ENCODE results near the gene FOXN3. TPM values are rescaled to one million over a fixed set of nuclear protein-coding genes. Genes with fewer than 3 reads are reported as not detected.
"Not testable (repeated sequence)": the region's sequence is repeated elsewhere in the genome, so short reads cannot be mapped to it uniquely, and the experiment has no call there.

FOXN3 gene
- total RNA-seq, 2 experiments from 2014 or later: 70.3 to 72.7 TPM

DNA sequence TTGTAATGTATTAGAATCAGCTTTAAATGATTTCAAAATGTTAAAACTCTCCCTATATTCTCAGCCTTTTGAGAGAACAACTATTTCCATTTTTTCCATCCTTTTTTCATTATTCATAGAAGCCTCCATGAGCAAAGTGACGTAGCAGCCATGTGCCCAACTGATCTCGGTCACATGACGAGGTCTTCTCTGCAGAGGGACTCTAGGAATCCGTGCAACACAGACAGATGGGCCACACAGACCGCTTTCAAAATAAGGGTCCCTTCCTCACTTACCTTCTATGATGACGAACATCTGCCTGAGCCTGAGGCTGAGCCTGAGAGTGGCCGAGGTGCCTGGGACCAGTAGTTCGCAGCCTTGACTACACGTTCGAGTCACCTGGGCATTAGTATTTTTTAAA is 293.8 kb downstream of the FOXN3 start:
- ChIA-PET POLR2A (no interaction called here), CTCF (no interaction called here)
- H3K36me3 Mint-ChIP-seq (ENCODE audit: low read depth): no peaks in the 10 kb centered on the region
- H3K27me3 Mint-ChIP-seq (ENCODE audit: low read depth): peaks cover 8% of the 10 kb centered on the region
- H3K4me1 Mint-ChIP-seq (ENCODE audit: low read depth): no peaks in the 10 kb centered on the region
- no peaks in the 10 kb centered on the region for H3K9me3 Mint-ChIP-seq (ENCODE audit: insufficient read depth)
- H3K27ac Mint-ChIP-seq: no peak overlapping the region
- DNase-seq (no peak), ATAC-seq (no peak)
- no peak overlapping the region for H3K4me3 Mint-ChIP-seq

DNA sequence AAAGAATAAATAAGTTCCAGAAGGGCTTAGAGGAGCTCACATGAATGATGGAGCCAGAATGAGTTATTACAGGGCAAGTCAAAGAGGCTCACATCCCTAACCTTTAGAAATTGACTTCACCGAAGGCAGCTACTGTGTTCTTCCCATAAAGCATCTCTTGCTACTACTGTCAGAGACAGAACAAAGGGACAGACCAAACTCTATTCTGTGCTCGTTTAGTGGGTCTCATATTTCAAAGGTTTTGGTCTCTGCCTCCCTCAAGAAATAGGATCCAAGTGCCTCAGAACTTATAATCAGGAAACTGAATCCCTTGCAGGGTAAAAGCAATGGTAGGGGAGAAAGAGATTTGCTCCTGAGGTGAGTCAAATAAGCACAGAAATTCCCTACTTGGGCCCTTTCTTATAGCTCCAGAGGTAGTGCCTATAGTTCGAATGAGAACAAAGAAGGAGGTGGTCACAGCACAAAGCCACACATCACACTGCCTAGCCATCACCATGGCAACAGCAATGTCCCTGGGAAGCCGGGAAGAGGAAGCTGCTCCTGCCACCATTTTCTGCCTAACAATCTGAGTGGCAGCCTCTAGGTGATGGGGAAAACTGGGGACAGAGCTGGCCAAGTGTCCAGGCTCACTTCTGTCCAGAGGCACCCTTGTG is 294.9 kb downstream of the FOXN3 start:
- peaks cover 8% of the 10 kb centered on the region for H3K27me3 Mint-ChIP-seq (ENCODE audit: low read depth)
- H3K27ac Mint-ChIP-seq: no peak overlapping the region
- H3K4me3 Mint-ChIP-seq: no peak overlapping the region
- H3K4me1 Mint-ChIP-seq (ENCODE audit: low read depth): no peaks in the 10 kb centered on the region
- ChIA-PET CTCF (no interaction called here), POLR2A (no interaction called here)
- no peaks in the 10 kb centered on the region for H3K36me3 Mint-ChIP-seq (ENCODE audit: low read depth)
- H3K9me3 Mint-ChIP-seq (ENCODE audit: insufficient read depth): no peaks in the 10 kb centered on the region
- DNase-seq (no peak), ATAC-seq (no peak)

DNA sequence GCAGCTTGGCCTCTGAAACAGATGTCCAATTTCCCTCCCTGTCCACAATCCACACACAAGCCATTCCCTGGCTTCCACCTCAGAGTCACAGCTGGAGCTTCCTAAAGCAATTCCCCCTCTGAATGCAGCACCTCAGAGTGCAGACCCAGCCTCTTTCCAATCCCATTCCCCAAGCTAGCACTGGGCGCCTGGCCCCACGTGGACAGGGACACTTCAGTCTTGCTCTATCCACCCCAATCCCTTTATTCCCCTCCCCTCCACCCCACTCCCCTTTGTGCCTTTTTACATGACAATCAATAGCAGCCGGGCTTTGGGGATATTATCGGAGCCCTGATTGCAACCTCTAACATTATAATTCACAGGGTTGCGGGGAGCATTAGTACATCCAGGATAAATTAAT is 300.0 kb downstream of the FOXN3 start:
- H3K27me3 Mint-ChIP-seq (ENCODE audit: low read depth): peaks cover 4% of the 10 kb centered on the region
- H3K4me1 Mint-ChIP-seq (ENCODE audit: low read depth): no peaks in the 10 kb centered on the region
- ATAC-seq (no peak), DNase-seq (no peak)
- no peaks in the 10 kb centered on the region for H3K9me3 Mint-ChIP-seq (ENCODE audit: insufficient read depth)
- no peaks in the 10 kb centered on the region for H3K36me3 Mint-ChIP-seq (ENCODE audit: low read depth)
- no peak overlapping the region for H3K4me3 Mint-ChIP-seq
- ChIA-PET POLR2A (interaction anchor here (0.7 kb wide), 1 partner anchor 225 kb away, joined by 3 read pairs; no protein-coding TSS in a partner anchor), CTCF (no interaction called here)
- no peak overlapping the region for H3K27ac Mint-ChIP-seq

DNA sequence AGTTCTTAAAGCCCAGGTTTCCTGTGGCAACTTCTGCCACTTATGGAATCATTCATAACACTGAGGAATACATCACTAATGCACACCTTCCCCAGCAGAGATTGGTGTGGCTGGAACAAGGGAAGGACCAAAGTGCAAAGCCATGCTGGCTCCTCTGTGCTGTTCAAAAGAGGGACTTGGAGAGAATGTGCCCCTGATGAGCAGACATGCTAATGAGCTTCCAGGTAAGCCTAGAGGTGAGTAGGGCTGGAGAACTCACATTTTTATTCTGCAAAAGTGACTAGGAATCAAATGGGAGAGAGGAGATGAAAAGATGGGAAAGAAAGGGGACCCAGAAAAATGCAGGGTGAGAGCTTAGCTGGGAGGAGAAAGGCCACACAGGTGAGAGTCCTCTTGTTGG is 302.9 kb downstream of the FOXN3 start:
- ATAC-seq (no peak), DNase-seq (no peak)
- H3K27me3 Mint-ChIP-seq (ENCODE audit: low read depth): peaks cover 2% of the 10 kb centered on the region
- ChIA-PET CTCF (no interaction called here), POLR2A (no interaction called here)
- H3K4me1 Mint-ChIP-seq (ENCODE audit: low read depth): no peaks in the 10 kb centered on the region
- no peaks in the 10 kb centered on the region for H3K9me3 Mint-ChIP-seq (ENCODE audit: insufficient read depth)
- no peak overlapping the region for H3K27ac Mint-ChIP-seq
- H3K36me3 Mint-ChIP-seq (ENCODE audit: low read depth): no peaks in the 10 kb centered on the region
- no peak overlapping the region for H3K4me3 Mint-ChIP-seq

DNA sequence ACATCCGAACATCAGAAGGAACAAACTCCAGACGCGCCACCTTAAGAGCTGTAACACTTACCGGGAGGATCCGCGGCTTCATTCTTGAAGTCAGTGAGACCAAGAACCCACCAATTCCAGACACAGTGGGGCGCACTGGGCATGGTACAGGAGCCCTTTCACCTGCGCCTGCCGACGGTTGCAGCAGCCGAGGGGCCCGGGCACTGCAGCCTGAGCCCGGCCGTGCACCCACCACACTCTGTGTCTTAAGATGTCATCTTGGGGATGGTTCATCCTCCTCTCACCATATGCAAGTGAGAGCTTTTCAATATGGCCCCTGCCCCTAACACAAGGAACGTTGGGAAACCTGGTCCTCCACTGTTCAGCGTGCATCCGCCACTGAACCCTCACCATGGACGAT is 304.3 kb downstream of the FOXN3 start:
- Mint-ChIP-seq H3K27ac (no peak overlapping the region), H3K4me1 (ENCODE audit: low read depth) (no peaks in the 10 kb centered on the region), H3K4me3 (no peak overlapping the region), H3K27me3 (ENCODE audit: low read depth) (peaks cover 2% of the 10 kb centered on the region), H3K36me3 (ENCODE audit: low read depth) (no peaks in the 10 kb centered on the region), H3K9me3 (ENCODE audit: insufficient read depth) (no peaks in the 10 kb centered on the region)
- ChIA-PET CTCF (no interaction called here), POLR2A (no interaction called here)
- DNase-seq: no peak
- no peak for ATAC-seq

DNA sequence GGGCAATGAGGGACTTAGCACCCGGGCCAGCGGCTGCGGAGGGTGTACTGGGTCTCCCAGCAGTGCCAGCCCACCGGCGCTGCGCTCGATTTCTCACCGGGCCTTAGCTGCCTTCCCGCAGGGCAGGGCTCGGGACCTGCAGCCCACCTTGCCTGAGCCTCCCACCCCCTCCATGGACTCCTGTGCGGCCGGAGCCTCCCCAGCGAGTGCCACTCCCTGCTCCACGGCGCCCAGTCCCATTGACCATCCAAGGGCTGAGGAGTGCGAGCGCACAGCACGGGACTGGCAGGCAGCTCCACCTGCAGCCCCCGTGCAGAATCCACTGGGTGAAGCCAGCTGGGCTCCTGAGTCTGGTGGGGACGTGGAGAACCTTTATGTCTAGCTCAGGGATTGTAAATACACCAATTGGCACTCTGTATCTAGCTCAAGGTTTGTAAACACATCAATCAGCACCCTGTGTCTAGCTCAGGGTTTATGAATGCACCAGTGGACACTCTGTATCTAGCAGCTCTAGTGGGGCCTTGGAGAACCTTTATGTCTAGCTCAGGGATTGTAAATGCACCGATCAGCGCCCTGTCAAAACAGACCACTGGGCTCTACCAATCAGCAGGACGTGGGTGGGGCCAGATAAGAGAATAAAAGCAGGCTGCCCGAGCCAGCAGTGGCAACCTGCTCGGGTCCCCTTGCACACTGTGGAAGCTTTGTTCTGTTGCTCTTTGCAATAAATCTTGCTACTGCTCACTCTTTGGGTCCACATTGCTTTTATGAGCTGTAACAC is 305.1 kb downstream of the FOXN3 start:
- H3K9me3 Mint-ChIP-seq (ENCODE audit: insufficient read depth); H3K36me3 Mint-ChIP-seq (ENCODE audit: low read depth); ATAC-seq; H3K4me3 Mint-ChIP-seq; POLR2A ChIA-PET; CTCF ChIA-PET; H3K27me3 Mint-ChIP-seq (ENCODE audit: low read depth); H3K4me1 Mint-ChIP-seq (ENCODE audit: low read depth); DNase-seq; H3K27ac Mint-ChIP-seq: not testable (repeated sequence)

DNA sequence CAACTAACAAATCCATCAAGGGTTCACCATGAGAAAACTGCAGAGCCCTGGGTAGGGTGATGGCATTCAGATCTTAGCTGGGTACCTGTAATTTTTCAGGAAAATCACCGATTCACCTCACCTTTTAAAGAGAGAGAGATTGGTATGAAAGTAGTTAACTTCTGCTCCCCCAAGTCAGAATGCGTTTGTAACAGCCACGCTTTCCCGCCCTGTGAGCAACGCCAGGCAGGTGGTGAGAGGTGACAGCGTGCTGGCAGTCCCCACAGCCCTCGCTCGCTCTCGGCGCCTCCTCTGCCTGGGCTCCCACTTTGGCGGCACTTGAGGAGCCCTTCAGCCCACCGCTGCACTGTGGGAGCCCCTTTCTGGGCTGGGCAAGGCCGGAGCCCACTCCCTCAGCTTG is 305.8 kb downstream of the FOXN3 start:
- CTCF ChIA-PET; H3K27me3 Mint-ChIP-seq (ENCODE audit: low read depth); H3K9me3 Mint-ChIP-seq (ENCODE audit: insufficient read depth); DNase-seq; H3K27ac Mint-ChIP-seq; POLR2A ChIA-PET; H3K4me3 Mint-ChIP-seq; ATAC-seq; H3K36me3 Mint-ChIP-seq (ENCODE audit: low read depth); H3K4me1 Mint-ChIP-seq (ENCODE audit: low read depth): not testable (repeated sequence)

DNA sequence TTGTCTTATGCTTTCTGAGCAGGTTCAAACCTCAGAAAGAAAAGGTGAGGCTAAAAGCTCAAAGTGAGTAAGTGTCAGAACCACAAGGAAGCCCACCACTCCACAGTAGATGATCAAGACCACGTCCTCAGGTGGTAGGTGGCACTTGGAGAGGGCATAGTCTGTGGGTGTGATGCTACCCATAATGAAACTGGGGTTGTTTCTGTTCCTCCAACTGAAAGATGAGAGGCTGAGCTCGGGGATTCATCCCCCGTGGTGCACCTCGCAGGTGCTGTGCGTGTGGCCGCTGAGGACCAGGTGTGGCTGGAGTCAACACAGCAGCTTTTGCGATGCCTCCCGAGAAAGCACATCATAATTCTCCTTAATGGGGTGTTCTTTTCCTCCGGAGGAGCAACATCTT is 306.9 kb downstream of the FOXN3 start:
- ATAC-seq (no peak), DNase-seq (no peak)
- Mint-ChIP-seq H3K27ac (no peak overlapping the region), H3K36me3 (ENCODE audit: low read depth) (no peaks in the 10 kb centered on the region), H3K9me3 (ENCODE audit: insufficient read depth) (no peaks in the 10 kb centered on the region), H3K4me1 (ENCODE audit: low read depth) (no peaks in the 10 kb centered on the region), H3K4me3 (no peak overlapping the region), H3K27me3 (ENCODE audit: low read depth) (peaks cover 2% of the 10 kb centered on the region)
- POLR2A ChIA-PET: no interaction called here
- CTCF ChIA-PET: no interaction called here

DNA sequence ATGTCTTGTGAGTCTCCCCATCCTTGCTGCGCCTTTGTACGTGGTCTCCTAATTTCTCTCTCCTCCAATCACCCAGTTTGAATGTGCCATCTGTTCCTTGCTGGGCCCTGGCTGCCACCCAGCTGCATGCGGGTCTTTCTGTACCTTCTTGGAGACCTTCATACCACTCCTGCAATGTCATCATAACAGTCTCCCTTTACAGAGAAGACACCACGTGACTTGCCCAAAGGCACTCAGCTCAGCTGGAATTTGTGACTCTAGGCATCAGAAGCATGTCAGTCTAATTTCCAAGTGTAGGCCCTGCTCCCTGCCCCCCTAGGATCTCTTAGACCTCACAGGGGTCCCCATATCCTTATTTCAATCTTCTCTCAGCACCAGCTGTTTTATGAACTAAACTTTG is 308.4 kb downstream of the FOXN3 start:
- no peaks in the 10 kb centered on the region for H3K36me3 Mint-ChIP-seq (ENCODE audit: low read depth)
- CTCF ChIA-PET: no interaction called here
- no peak for ATAC-seq
- H3K27me3 Mint-ChIP-seq (ENCODE audit: low read depth): peaks cover 4% of the 10 kb centered on the region
- H3K9me3 Mint-ChIP-seq (ENCODE audit: insufficient read depth): no peaks in the 10 kb centered on the region
- DNase-seq: no peak
- no peak overlapping the region for H3K4me3 Mint-ChIP-seq
- no peak overlapping the region for H3K27ac Mint-ChIP-seq
- no peaks in the 10 kb centered on the region for H3K4me1 Mint-ChIP-seq (ENCODE audit: low read depth)
- POLR2A ChIA-PET: no interaction called here

DNA sequence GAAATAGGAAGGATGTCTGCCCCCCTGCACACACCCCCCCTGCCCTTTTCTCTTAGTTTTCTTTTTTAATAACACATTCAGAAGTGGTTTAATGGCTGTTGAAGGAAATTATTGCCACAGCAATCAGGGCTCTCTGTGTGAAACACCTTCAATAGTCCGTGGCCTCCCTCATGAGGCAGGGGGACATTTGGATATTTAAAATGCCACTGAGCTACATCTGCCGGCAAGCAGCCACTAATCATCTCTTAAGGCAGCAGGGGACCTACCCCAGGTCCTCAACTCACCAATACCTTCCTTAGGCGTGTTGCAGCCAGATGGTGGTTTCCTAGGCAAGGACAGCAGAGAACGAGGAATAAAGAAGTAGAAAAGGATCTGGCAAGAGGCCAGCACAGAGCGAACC is 309.4 kb downstream of the FOXN3 start:
- Mint-ChIP-seq H3K4me1 (ENCODE audit: low read depth) (no peaks in the 10 kb centered on the region), H3K9me3 (ENCODE audit: insufficient read depth) (no peaks in the 10 kb centered on the region), H3K27me3 (ENCODE audit: low read depth) (peaks cover 11% of the 10 kb centered on the region), H3K27ac (no peak overlapping the region), H3K36me3 (ENCODE audit: low read depth) (no peaks in the 10 kb centered on the region), H3K4me3 (no peak overlapping the region)
- ATAC-seq (no peak), DNase-seq (no peak)
- POLR2A ChIA-PET: no interaction called here
- CTCF ChIA-PET: no interaction called here
